Activated T-cell treated with anti-CD3 and anti-CD28 coated beads for 4 hours (primary cell): ENCODE results near the gene FEN1.

ENCODE experiments used
- DNase-seq: peaks from one replicate; pipeline ENCODE4 v3.0.0-alpha.2; 2020

The FEN1 gene

GRCh38 chr11:61792310-61793082 is at the start of gene FEN1, which contains the start of gene TMEM258:
Gene FEN1, plus strand, starts transcription at chr11:61792911. Its CDS starts 2,451 bp downstream, at chr11:61795362.
Gene TMEM258, minus strand, starts transcription at chr11:61792599. Its CDS starts 41 bp downstream, at chr11:61792558.
- DNase-seq: peak; percentile 74

- no peak for DNase-seq
These were observed 49.1 kb upstream of the FEN1 start for GRCh38 chr11:61743486-61744095.

GRCh38 chr11:61744181-61744580 is 48.5 kb upstream of the FEN1 start:
- no peak for DNase-seq

GRCh38 chr11:61744609-61745156 is 48.0 kb upstream of the FEN1 start:
- no peak for DNase-seq

GRCh38 chr11:61745781-61746441 is 46.8 kb upstream of the FEN1 start:
- DNase-seq: no peak

- DNase-seq: no peak
These were observed 46.1 kb upstream of the FEN1 start for GRCh38 chr11:61746442-61747191.

- no peak for DNase-seq
These were observed 45.3 kb upstream of the FEN1 start for GRCh38 chr11:61747192-61747966.

- DNase-seq: no peak
These were observed 44.8 kb upstream of the FEN1 start for GRCh38 chr11:61747967-61748285.

GRCh38 chr11:61749591-61750217 is 43.0 kb upstream of the FEN1 start:
- DNase-seq: no peak

GRCh38 chr11:61750631-61751273 is 42.0 kb upstream of the FEN1 start:
- DNase-seq: no peak

- no peak for DNase-seq
These were observed 41.3 kb upstream of the FEN1 start for GRCh38 chr11:61751384-61751783.

- DNase-seq: peak; percentile 39
These were observed 40.4 kb upstream of the FEN1 start, which contains the start of gene MYRF for GRCh38 chr11:61752117-61752924. Gene MYRF, plus strand, starts transcription at chr11:61752636. Its CDS starts 109 bp downstream, at chr11:61752745.

- DNase-seq: no peak
These were observed 39.7 kb upstream of the FEN1 start for GRCh38 chr11:61752925-61753521.

- DNase-seq: no peak
These were observed 39.0 kb upstream of the FEN1 start for GRCh38 chr11:61753672-61754071.

- no peak for DNase-seq
These were observed 37.9 kb upstream of the FEN1 start for GRCh38 chr11:61754534-61755482.

GRCh38 chr11:61756147-61756451 is 36.6 kb upstream of the FEN1 start:
- DNase-seq: no peak

GRCh38 chr11:61756452-61757212 is 36.1 kb upstream of the FEN1 start:
- no peak for DNase-seq
